ENCODE results near the gene H6PD.

H6PD gene

DNA sequence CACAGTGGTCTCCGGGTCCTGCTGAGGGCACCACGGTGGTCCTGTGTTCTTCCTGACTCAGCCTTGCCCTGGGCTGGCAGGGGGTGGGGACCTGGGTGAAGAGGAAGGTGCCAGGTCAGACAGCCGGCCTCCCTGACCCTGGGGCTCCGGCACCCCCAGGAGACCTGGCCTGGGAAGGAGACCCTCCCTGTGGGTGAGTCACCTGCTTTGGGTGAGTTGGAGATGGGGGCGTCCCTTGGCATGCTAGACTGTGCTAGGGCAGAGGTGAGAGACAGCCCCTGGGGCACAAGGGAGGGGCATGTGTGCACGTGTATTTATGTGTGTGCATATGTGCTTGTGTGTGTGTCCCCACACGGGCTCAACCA is 81.5 kb downstream of the H6PD start:
- Histone ChIP-seq H3K36me3 (ENCODE audit: insufficient read depth, insufficient read length, low read length) (peaks cover 10% of the 10 kb centered on the region), H3K9me3 (ENCODE audit: insufficient read depth, low read length) (no peaks in the 10 kb centered on the region), H3K27me3 (ENCODE audit: insufficient read depth, insufficient read length) (no peaks in the 10 kb centered on the region), H3K4me3 (ENCODE audit: insufficient read length, low read depth) (no peak overlapping the region), H3K4me1 (ENCODE audit: insufficient read depth, insufficient read length) (peaks cover 11% of the 10 kb centered on the region), H3K9ac (ENCODE audit: insufficient read length, low read depth) (no peak overlapping the region)
- TF ChIP-seq YY1 (IDR thresholded peaks at IDR 0.05; ENCODE audit: insufficient read depth, insufficient read length) (no peak), ZNF274 (IDR thresholded peaks at IDR 0.05; ENCODE audit: low read depth, low read length) (no peak)
- DNase-seq (ENCODE audit: low read depth, low spot score): no peak

DNA sequence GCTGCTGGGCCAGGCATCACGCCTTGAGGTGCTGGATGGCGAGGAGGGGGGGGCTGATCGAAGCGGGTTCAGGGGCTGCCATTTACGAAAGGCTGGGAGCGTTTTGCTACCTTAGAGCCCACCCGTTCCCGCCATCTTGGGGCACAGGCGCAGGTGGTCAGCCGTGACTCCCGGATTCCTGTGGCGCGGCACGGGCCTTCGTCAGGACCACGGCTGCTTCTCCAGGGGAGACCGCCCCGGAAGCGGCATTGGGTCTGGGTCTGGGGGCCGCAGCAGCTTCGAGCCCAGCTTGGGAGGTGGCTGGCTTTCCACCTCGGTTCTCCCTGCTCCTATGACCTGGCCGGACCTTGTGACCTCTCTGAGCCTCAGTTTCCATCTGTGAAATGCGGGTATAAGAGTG is 81.9 kb downstream of the H6PD start:
- no peak for TF ChIP-seq ZNF274 (IDR thresholded peaks at IDR 0.05; ENCODE audit: low read depth, low read length)
- no peak for TF ChIP-seq SUZ12 (IDR thresholded peaks at IDR 0.05; ENCODE audit: extremely low read depth, insufficient read depth, insufficient read length)
- TF ChIP-seq YY1 (IDR thresholded peaks at IDR 0.05; ENCODE audit: insufficient read depth, insufficient read length): no peak
- H3K4me1 ChIP-seq (ENCODE audit: insufficient read depth, insufficient read length): peaks cover 11% of the 10 kb centered on the region

DNA sequence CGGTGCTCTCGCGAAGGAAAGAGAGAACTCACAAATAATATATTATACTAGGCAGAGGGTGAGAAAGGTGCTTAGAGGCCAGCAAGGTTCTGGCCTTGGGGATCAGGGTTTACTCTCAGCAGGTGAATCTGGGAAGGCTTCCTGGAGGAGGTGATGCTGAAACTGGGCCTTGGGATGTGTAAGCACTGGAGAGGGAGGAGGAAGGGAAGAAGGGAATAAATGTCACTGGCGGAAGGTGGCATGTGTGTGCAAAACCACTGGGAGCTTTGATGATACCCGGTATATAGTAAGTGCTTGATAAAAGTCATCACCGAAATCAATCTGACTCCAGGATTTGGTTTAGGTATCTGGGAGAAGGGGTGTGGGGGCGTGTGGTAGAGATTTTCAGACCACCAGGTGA is 82.5 kb downstream of the H6PD start:
- TF ChIP-seq ZNF274 (IDR thresholded peaks at IDR 0.05; ENCODE audit: low read depth, low read length): no peak
- no peak for TF ChIP-seq YY1 (IDR thresholded peaks at IDR 0.05; ENCODE audit: insufficient read depth, insufficient read length)
- TF ChIP-seq SUZ12 (IDR thresholded peaks at IDR 0.05; ENCODE audit: extremely low read depth, insufficient read depth, insufficient read length): no peak
- no peaks in the 10 kb centered on the region for H3K27me3 ChIP-seq (ENCODE audit: insufficient read depth, insufficient read length)
- no peaks in the 10 kb centered on the region for H3K9me3 ChIP-seq (ENCODE audit: insufficient read depth, low read length)
- no peak for DNase-seq (ENCODE audit: low read depth, low spot score)
- no peak overlapping the region for H3K9ac ChIP-seq (ENCODE audit: insufficient read length, low read depth)
- H3K4me1 ChIP-seq (ENCODE audit: insufficient read depth, insufficient read length): peaks cover 11% of the 10 kb centered on the region
- no peak overlapping the region for H3K4me3 ChIP-seq (ENCODE audit: insufficient read length, low read depth)
- H3K36me3 ChIP-seq (ENCODE audit: insufficient read depth, insufficient read length, low read length): peaks cover 13% of the 10 kb centered on the region

More for the DNA sequence above, 81.9 kb downstream of the H6PD start:
- Histone ChIP-seq H3K4me3 (ENCODE audit: insufficient read length, low read depth) (no peak overlapping the region), H3K27me3 (ENCODE audit: insufficient read depth, insufficient read length) (no peaks in the 10 kb centered on the region), H3K9me3 (ENCODE audit: insufficient read depth, low read length) (no peaks in the 10 kb centered on the region), H3K9ac (ENCODE audit: insufficient read length, low read depth) (no peak overlapping the region), H3K36me3 (ENCODE audit: insufficient read depth, insufficient read length, low read length) (peaks cover 10% of the 10 kb centered on the region)
- no peak for DNase-seq (ENCODE audit: low read depth, low spot score)

DNA sequence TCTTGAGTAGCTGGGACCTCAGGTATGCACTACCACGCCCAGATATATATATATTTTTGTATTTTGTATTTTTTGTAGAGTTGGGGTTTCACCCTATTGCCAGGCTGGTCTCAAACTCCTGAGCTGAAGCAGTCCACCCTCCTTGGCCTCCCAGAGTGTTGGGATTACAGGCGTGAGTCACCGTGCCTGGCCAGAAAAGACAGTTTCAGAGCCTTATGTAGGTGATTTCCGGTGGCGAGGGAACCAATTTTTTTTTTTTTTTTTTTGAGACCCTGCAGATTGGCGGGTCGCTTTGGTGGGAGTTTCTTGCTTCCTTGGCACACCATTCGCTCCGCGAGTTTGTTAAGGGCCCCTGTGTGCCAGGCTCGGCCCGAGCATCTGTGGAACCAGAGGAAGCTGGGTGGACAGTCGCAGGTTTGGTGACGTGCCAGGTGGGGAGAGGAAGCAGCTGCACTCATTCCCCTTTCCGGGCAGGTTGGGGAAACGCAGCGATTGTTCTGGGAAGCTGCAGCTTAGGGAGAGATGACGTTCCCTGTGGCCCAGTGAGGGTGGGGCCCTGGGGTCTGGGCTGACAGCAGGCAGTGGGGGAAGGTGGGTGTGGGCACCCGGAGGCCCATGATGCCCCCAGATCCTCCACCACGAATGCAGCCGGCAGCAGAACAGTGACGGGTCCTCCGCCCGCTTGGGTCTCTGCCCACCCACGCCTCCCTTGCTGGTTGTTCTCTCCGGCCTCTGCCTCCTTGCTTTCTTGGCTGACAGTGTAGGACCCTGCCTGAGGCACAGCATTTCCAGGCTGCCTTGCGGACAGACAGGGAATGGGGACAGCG is 83.2 kb downstream of the H6PD start:
- no peak for TF ChIP-seq ZNF274 (IDR thresholded peaks at IDR 0.05; ENCODE audit: low read depth, low read length)
- no peak for TF ChIP-seq YY1 (IDR thresholded peaks at IDR 0.05; ENCODE audit: insufficient read depth, insufficient read length)
- TF ChIP-seq SUZ12 (IDR thresholded peaks at IDR 0.05; ENCODE audit: extremely low read depth, insufficient read depth, insufficient read length): no peak

DNA sequence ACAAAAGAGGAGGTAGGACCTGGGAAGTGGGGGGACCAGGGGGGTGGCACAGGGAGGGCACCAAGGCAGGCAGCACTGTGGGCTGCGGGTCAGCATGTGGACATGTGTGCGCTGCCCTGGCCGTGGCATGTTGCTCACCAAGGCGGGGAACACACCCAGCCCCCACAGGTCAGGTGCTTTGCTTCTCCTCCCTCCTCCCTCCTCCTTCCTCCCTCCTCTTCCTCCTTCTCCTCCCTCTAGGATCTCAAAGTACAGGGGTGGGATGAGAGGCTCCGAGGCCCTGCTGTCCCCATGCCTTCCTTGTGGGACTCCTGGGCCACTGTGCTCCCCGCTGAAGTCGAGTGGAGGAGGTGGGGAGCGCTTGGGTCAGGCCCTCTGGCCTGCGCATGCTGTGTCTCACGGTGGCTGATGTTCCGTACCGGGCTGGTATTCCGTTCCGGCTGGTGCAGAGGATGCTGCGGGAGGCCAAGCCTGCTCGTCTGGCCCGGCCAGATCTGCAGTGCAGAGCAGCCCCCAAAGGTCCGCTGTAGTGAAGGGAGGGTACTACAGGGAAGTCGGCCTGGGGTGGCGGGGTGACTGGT is 84.7 kb downstream of the H6PD start:
- no peak overlapping the region for H3K9ac ChIP-seq (ENCODE audit: insufficient read length, low read depth)
- DNase-seq (ENCODE audit: low read depth, low spot score): no peak

More for the DNA sequence above, 83.2 kb downstream of the H6PD start:
- H3K36me3 ChIP-seq (ENCODE audit: insufficient read depth, insufficient read length, low read length): peaks cover 13% of the 10 kb centered on the region
- H3K9me3 ChIP-seq (ENCODE audit: insufficient read depth, low read length): no peaks in the 10 kb centered on the region
- peaks cover 11% of the 10 kb centered on the region for H3K4me1 ChIP-seq (ENCODE audit: insufficient read depth, insufficient read length)
- no peaks in the 10 kb centered on the region for H3K27me3 ChIP-seq (ENCODE audit: insufficient read depth, insufficient read length)
- no peak overlapping the region for H3K9ac ChIP-seq (ENCODE audit: insufficient read length, low read depth)
- no peak overlapping the region for H3K4me3 ChIP-seq (ENCODE audit: insufficient read length, low read depth)
- no peak for DNase-seq (ENCODE audit: low read depth, low spot score)

DNA sequence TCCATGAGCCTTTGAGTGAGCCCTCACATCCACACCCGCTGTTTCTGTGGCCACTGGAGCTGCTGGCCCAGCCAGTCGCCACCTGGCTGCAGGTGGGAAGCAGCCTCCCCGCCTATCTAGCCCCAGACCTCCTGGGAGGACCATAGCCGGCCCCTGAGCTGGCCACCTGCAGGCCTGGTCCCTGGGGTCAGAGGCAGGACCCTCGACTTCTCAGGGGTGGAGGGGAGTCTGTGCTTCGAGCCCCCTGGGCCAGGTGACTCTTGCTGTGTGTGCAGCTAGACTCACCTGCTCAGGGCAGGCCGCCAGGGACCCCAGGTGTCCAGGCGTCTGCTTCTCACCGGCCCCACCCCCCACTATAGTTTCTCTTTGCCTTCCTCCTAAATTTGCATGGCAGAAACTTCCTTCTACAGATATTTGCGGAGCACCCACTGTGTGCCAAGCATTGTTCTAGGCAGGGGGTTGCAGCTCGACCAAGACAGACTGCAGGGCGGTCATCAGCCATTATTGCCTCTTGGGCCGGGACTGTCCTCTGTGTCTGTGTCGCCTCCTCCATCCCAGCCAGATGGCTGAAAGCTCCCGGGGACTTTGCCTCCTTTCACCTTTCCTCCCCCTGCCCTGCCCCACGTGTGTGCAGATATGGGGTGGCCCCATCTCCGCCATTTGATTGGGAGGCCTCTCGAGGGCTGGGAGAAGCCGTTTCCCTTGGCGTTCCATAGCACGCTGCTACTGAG is 85.4 kb downstream of the H6PD start:
- peaks cover 11% of the 10 kb centered on the region for H3K4me1 ChIP-seq (ENCODE audit: insufficient read depth, insufficient read length)
- H3K27me3 ChIP-seq (ENCODE audit: insufficient read depth, insufficient read length): no peaks in the 10 kb centered on the region
- no peak for TF ChIP-seq SUZ12 (IDR thresholded peaks at IDR 0.05; ENCODE audit: extremely low read depth, insufficient read depth, insufficient read length)
- no peak for TF ChIP-seq ZNF274 (IDR thresholded peaks at IDR 0.05; ENCODE audit: low read depth, low read length)
- TF ChIP-seq YY1 (IDR thresholded peaks at IDR 0.05; ENCODE audit: insufficient read depth, insufficient read length): no peak
- H3K4me3 ChIP-seq (ENCODE audit: insufficient read length, low read depth): no peak overlapping the region
- no peak overlapping the region for H3K9ac ChIP-seq (ENCODE audit: insufficient read length, low read depth)
- no peak for DNase-seq (ENCODE audit: low read depth, low spot score)
- no peaks in the 10 kb centered on the region for H3K9me3 ChIP-seq (ENCODE audit: insufficient read depth, low read length)
- H3K36me3 ChIP-seq (ENCODE audit: insufficient read depth, insufficient read length, low read length): peaks cover 19% of the 10 kb centered on the region

More for the DNA sequence above, 84.7 kb downstream of the H6PD start:
- Histone ChIP-seq H3K4me3 (ENCODE audit: insufficient read length, low read depth) (no peak overlapping the region), H3K9me3 (ENCODE audit: insufficient read depth, low read length) (no peaks in the 10 kb centered on the region), H3K4me1 (ENCODE audit: insufficient read depth, insufficient read length) (peaks cover 11% of the 10 kb centered on the region), H3K36me3 (ENCODE audit: insufficient read depth, insufficient read length, low read length) (peaks cover 16% of the 10 kb centered on the region), H3K27me3 (ENCODE audit: insufficient read depth, insufficient read length) (no peaks in the 10 kb centered on the region)
- TF ChIP-seq ZNF274 (IDR thresholded peaks at IDR 0.05; ENCODE audit: low read depth, low read length) (no peak), YY1 (IDR thresholded peaks at IDR 0.05; ENCODE audit: insufficient read depth, insufficient read length) (no peak), SUZ12 (IDR thresholded peaks at IDR 0.05; ENCODE audit: extremely low read depth, insufficient read depth, insufficient read length) (no peak)
